GM12878 (cell line): Measurements from ENCODE around the gene NHERF2.

Experiments used
- EED ChIP-seq: sonication (generic); IDR thresholded peaks from 2 replicates; pipeline ENCODE4 v1.6.1; 2016; ENCODE audit warnings: antibody characterized with exemption, low read depth
- HDAC6 ChIP-seq: fragments of 200-600 bp; sonication (generic); IDR thresholded peaks from one replicate; pipeline ENCODE4 v1.8.0; 2017; ENCODE audit warnings: antibody characterized with exemption; ENCODE audit not compliant: unreplicated experiment
- JUND ChIP-seq: IDR thresholded peaks from 2 replicates; pipeline ENCODE4 v1.6.1; 2012; ENCODE audit warnings: low read depth, mild to moderate bottlenecking, low read length, improper control_type of control experiment, moderate library complexity
- NFIC ChIP-seq: IDR thresholded peaks from 2 replicates; pipeline ENCODE4 v1.6.1; 2012; ENCODE audit warnings: low read depth, mild to moderate bottlenecking, inconsistent platforms, low read length, moderate library complexity
- NR2C2 ChIP-seq: IDR thresholded peaks from 2 replicates; pipeline ENCODE4 v1.6.1; 2011; ENCODE audit warnings: borderline replicate concordance, low read depth; ENCODE audit not compliant: control insufficient read depth, insufficient read length
- TAF1 ChIP-seq: IDR thresholded peaks from 2 replicates; pipeline ENCODE4 v1.6.1; 2011; ENCODE audit warnings: mild to moderate bottlenecking, low read depth, low read length, borderline replicate concordance
- TCF7 ChIP-seq: IDR thresholded peaks from 2 replicates; pipeline ENCODE4 v1.6.1; 2014; ENCODE audit warnings: antibody characterized with exemption, borderline replicate concordance
- TF ChIP-seq, protein P1 (sequence below), 3 experiments: IDR thresholded peaks in 2 of 3; conservative IDR thresholded peaks in 1 of 3; 2 replicates each; pipeline ENCODE4 v1.5.1; 2011; ENCODE audit warnings: low read depth in 3 of 3, low read length in 3 of 3, mild to moderate bottlenecking in 3 of 3, control low read depth in 2 of 3, moderate library complexity in 2 of 3, inconsistent platforms in 1 of 3, mixed read lengths in 1 of 3; ENCODE audit not compliant: control insufficient read depth in 2 of 3, insufficient read depth in 1 of 3; ENCODE audit errors: extremely low read depth in 1 of 3

- TF ChIP-seq TCF7, result no peak
- TF ChIP-seq, protein P1, sequence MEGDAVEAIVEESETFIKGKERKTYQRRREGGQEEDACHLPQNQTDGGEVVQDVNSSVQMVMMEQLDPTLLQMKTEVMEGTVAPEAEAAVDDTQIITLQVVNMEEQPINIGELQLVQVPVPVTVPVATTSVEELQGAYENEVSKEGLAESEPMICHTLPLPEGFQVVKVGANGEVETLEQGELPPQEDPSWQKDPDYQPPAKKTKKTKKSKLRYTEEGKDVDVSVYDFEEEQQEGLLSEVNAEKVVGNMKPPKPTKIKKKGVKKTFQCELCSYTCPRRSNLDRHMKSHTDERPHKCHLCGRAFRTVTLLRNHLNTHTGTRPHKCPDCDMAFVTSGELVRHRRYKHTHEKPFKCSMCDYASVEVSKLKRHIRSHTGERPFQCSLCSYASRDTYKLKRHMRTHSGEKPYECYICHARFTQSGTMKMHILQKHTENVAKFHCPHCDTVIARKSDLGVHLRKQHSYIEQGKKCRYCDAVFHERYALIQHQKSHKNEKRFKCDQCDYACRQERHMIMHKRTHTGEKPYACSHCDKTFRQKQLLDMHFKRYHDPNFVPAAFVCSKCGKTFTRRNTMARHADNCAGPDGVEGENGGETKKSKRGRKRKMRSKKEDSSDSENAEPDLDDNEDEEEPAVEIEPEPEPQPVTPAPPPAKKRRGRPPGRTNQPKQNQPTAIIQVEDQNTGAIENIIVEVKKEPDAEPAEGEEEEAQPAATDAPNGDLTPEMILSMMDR (IDR thresholded peaks at IDR 0.05 in 2 of 3, conservative IDR thresholded peaks at IDR 0.05 in 1 of 3; ENCODE audit: control insufficient read depth in 2 of 3, extremely low read depth in 1 of 3, insufficient read depth in 1 of 3, low read depth in 3 of 3, low read length in 3 of 3), result no peak
- TF ChIP-seq JUND, result no peak
- no peak for TF ChIP-seq HDAC6
- no peak for TF ChIP-seq NR2C2
- TF ChIP-seq NFIC, result no peak
- no peak for TF ChIP-seq TAF1
- TF ChIP-seq EED, result no peak
These were observed 52.7 kb downstream of the NHERF2 start for GRCh38 chr16:2079311-2079800.
